ENCODE results near the gene GPC6.

DNA sequence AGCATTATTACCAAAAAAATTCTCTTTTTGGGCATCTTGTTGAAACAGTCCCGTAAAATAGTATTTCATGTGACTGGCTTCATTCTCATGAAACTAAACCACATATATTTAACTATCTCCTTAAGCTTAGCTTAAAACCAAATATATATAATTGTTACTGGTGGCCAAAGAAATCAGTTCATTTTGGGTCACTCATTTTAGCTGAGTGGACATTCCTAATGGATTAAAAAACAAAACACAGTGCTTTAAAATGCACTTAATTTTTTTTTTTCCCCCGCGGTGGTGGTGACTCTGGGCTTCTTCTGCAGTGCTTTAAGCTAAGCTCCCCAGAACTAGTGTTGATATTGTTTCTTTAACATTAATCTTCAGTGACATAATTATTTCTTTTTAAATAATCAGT lies 540.1 kb downstream of the GPC6 start:
- TF ChIP-seq, protein P1, sequence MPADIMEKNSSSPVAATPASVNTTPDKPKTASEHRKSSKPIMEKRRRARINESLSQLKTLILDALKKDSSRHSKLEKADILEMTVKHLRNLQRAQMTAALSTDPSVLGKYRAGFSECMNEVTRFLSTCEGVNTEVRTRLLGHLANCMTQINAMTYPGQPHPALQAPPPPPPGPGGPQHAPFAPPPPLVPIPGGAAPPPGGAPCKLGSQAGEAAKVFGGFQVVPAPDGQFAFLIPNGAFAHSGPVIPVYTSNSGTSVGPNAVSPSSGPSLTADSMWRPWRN (IDR thresholded peaks at IDR 0.05; ENCODE audit: low read depth) = no peak
- TF ChIP-seq MTF1 (CRISPR knock-in tag; IDR thresholded peaks at IDR 0.05; ENCODE audit: borderline replicate concordance) = no peak
- TF ChIP-seq RCOR1 (IDR thresholded peaks at IDR 0.05; ENCODE audit: borderline replicate concordance in 1 of 2, low read depth in 2 of 2, low read length in 2 of 2) = no peak
